Activated CD8-positive, alpha-beta T cell treated with anti-CD3 and anti-CD28 coated beads for 36 hours (primary cell): ENCODE results near the gene ADGRV1. TPM values are rescaled to one million over a fixed set of nuclear protein-coding genes. Genes with fewer than 3 reads are reported as not detected.

ENCODE experiments used
- ATAC-seq: fragments of 200-7000 bp; cut with Tn5 transposase; one replicate; pipeline ENCODE4 v1.10.0; 2021; ENCODE audit warnings: mild to moderate bottlenecking, moderate library complexity
- CTCF ChIA-PET: fragments of 350-600 bp; sonication (Branson Sonifier 250); formaldehyde crosslinking; loops from one replicate; lab custom pipeline; 2021; ENCODE audit warnings: antibody characterized with exemption; lab: Charles Lee
- POLR2A ChIA-PET: fragments of 350-600 bp; sonication (Branson Sonifier 250); formaldehyde crosslinking; loops from one replicate; lab custom pipeline; 2021; ENCODE audit warnings: antibody characterized with exemption; lab: Charles Lee
- DNase-seq: peaks from one replicate; pipeline ENCODE4 v3.0.0-alpha.2; 2020
- H3K27ac Mint-ChIP-seq: one replicate; pipeline ENCODE4 v1.8.0; 2021; ENCODE audit warnings: mild to moderate bottlenecking, mixed read lengths
- H3K27me3 Mint-ChIP-seq: one replicate; pipeline ENCODE4 v1.8.0; 2021; ENCODE audit warnings: mixed read lengths
- H3K36me3 Mint-ChIP-seq: one replicate; pipeline ENCODE4 v1.8.0; 2021; ENCODE audit warnings: low read depth, mixed read lengths
- H3K4me1 Mint-ChIP-seq: one replicate; pipeline ENCODE4 v1.8.0; 2021; ENCODE audit warnings: low read depth, mixed read lengths
- H3K4me3 Mint-ChIP-seq: one replicate; pipeline ENCODE4 v1.8.0; 2021; ENCODE audit warnings: mild to moderate bottlenecking, moderate library complexity, mixed read lengths
- H3K9me3 Mint-ChIP-seq: one replicate; pipeline ENCODE4 v1.8.0; 2021; ENCODE audit warnings: mixed read lengths
- CTCF ChIP-seq: fragments of 200-600 bp; IDR thresholded peaks from one replicate; pipeline ENCODE4 v1.8.0; 2022; ENCODE audit warnings: antibody characterized with exemption, mild to moderate bottlenecking
- intact Hi-C: fragments of 100-400 bp; cut with micrococcal nuclease; formaldehyde crosslinking; loops from one replicate; pipeline ENCODE4 v1.10.0; 2022
- total RNA-seq, 2 experiments: library from RNA; stranded (reverse); gene quantifications; one replicate each; pipeline ENCODE4 v1.2.3, GENCODE V29; 2021

The ADGRV1 gene
- total RNA-seq, 2 experiments from 2014 or later: 0.18 TPM; not detected in 1

GRCh38 chr5:90530736-90531487, 27.7 kb upstream of the ADGRV1 start:
- no peak for DNase-seq
- peaks cover 7% of the 10 kb centered on the region for H3K36me3 Mint-ChIP-seq
- no peaks in the 10 kb centered on the region for H3K9me3 Mint-ChIP-seq
- POLR2A ChIA-PET: no interaction called here
- CTCF ChIA-PET: interaction anchor here (0.6 to 3.6 kb wide), 13 partner anchors 11 to 252 kb away, joined by 3 to 50 read pairs (median 6); partner anchors contain the start of genes CETN3, MBLAC2 and POLR3G
- no peak for ATAC-seq
- H3K4me1 Mint-ChIP-seq: peaks cover 20% of the 10 kb centered on the region
- H3K4me3 Mint-ChIP-seq: no peak overlapping the region
- intact Hi-C loops: no loop called here
- TF ChIP-seq CTCF: no peak
- no peak overlapping the region for H3K27ac Mint-ChIP-seq
- peaks cover 15% of the 10 kb centered on the region for H3K27me3 Mint-ChIP-seq

GRCh38 chr5:90533794-90534193, 24.8 kb upstream of the ADGRV1 start:
- Mint-ChIP-seq H3K9me3 (no peaks in the 10 kb centered on the region), H3K27me3 (peaks cover 17% of the 10 kb centered on the region), H3K4me3 (no peak overlapping the region), H3K36me3 (no peaks in the 10 kb centered on the region), H3K27ac (no peak overlapping the region), H3K4me1 (no peaks in the 10 kb centered on the region)
- ATAC-seq: no peak
- no peak for TF ChIP-seq CTCF
- DNase-seq: no peak
- intact Hi-C loops: no loop called here
- ChIA-PET POLR2A (no interaction called here), CTCF (interaction anchor here (1.2 kb wide), 1 partner anchor 94 kb away, joined by 3 read pairs; no protein-coding TSS in a partner anchor)

- CTCF ChIA-PET: no interaction called here
- POLR2A ChIA-PET: no interaction called here
- intact Hi-C loops: no loop called here
- Mint-ChIP-seq H3K9me3 (no peaks in the 10 kb centered on the region), H3K4me1 (no peaks in the 10 kb centered on the region), H3K36me3 (no peaks in the 10 kb centered on the region), H3K27me3 (peaks cover 19% of the 10 kb centered on the region), H3K4me3 (no peak overlapping the region), H3K27ac (no peak overlapping the region)
- TF ChIP-seq CTCF: no peak
- no peak for ATAC-seq
- DNase-seq: no peak
Measured at GRCh38 chr5:90534922-90535321, 23.7 kb upstream of the ADGRV1 start.

- DNase-seq: no peak
- H3K27me3 Mint-ChIP-seq: peaks cover 18% of the 10 kb centered on the region
- ChIA-PET POLR2A (no interaction called here), CTCF (interaction anchor here (2.1 kb wide), 1 partner anchor 13 kb away, joined by 7 read pairs; the partner anchor contains the start of gene LYSMD3)
- no peak for ATAC-seq
- intact Hi-C loops: no loop called here
- no peaks in the 10 kb centered on the region for H3K4me1 Mint-ChIP-seq
- TF ChIP-seq CTCF: no peak
- no peak overlapping the region for H3K27ac Mint-ChIP-seq
- no peak overlapping the region for H3K4me3 Mint-ChIP-seq
- H3K9me3 Mint-ChIP-seq: no peaks in the 10 kb centered on the region
- H3K36me3 Mint-ChIP-seq: no peaks in the 10 kb centered on the region
Measured at GRCh38 chr5:90542827-90543519, 15.6 kb upstream of the ADGRV1 start.

- DNase-seq (no peak), ATAC-seq (no peak)
- ChIA-PET POLR2A (no interaction called here), CTCF (no interaction called here)
- Mint-ChIP-seq H3K4me3 (no peak overlapping the region), H3K36me3 (no peaks in the 10 kb centered on the region), H3K27me3 (peaks cover 14% of the 10 kb centered on the region), H3K27ac (no peak overlapping the region), H3K9me3 (no peaks in the 10 kb centered on the region), H3K4me1 (no peaks in the 10 kb centered on the region)
- intact Hi-C loops: no loop called here
- TF ChIP-seq CTCF: no peak
Measured at GRCh38 chr5:90545511-90545910, 13.1 kb upstream of the ADGRV1 start.
